Nephron (organoid): ENCODE results near the gene GRM5.
A peak's percentile ranks its signal among the peaks of the same experiment; 100 is the strongest.
"Not testable (repeated sequence)": the region's sequence is repeated elsewhere in the genome, so short reads cannot be mapped to it uniquely, and the experiment has no call there.

Experiments
- H3K27ac Mint-ChIP-seq, 3 experiments: 2 replicates each; pipeline ENCODE4 v1.8.0; 2020; ENCODE audit warnings: mixed read lengths in 3 of 3, mild to moderate bottlenecking in 2 of 3, moderate library complexity in 1 of 3
- H3K27me3 Mint-ChIP-seq: 2 replicates; pipeline ENCODE4 v1.8.0; 2021; ENCODE audit warnings: low read depth, mild to moderate bottlenecking, moderate library complexity, mixed read lengths
- H3K36me3 Mint-ChIP-seq: 2 replicates; pipeline ENCODE4 v1.8.0; 2020; ENCODE audit warnings: low read depth, mixed read lengths
- H3K4me1 Mint-ChIP-seq: 2 replicates; pipeline ENCODE4 v1.8.0; 2020; ENCODE audit warnings: mixed read lengths
- H3K4me3 Mint-ChIP-seq, 3 experiments: 2 replicates each; pipeline ENCODE4 v1.8.0; 2020; ENCODE audit warnings: mild to moderate bottlenecking in 3 of 3, mixed read lengths in 3 of 3, moderate library complexity in 2 of 3
- H3K9me3 Mint-ChIP-seq: 2 replicates; pipeline ENCODE4 v1.8.0; 2020; ENCODE audit warnings: mixed read lengths
- TF ChIP-seq, protein P1 (sequence below), 3 experiments: fragments of 200-600 bp; sonication (generic); IDR thresholded peaks; one replicate each; pipeline ENCODE4 v1.5.0; 2021; ENCODE audit warnings: antibody characterized with exemption in 3 of 3; ENCODE audit not compliant: unreplicated experiment in 3 of 3

Gene GRM5

DNA sequence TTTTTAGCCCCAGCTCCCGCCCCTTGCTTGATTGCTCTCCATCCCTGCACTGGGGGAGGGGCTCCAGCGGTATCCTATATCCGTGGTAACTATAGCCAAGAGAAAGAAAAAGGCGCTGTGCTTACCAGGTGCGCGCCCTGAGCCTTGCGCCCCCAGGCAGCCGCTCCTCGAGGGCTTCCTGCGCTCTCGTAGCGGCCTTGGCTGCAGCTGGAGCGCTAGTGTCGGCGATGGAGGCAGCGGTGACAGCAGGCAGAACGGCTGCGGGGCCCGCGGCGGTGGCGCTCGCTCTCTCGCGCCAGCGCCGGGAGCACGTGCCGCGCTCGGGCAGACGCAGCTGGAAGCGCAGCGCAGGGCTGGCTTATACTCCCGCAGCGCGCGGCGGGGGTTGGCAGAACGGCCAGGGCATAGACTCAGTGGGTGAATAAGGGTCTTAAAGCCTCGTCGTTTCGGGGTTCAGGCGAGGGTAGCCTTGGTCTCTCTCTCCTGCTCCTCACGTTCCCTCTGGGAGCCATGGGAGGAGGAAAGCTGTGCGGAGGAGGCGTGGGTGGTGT, at the start of gene GRM5:
TSS of gene GRM5 (minus strand) at position 332 of the 551 bp plus-strand sequence. CDS start 18,110 bp downstream, outside the sequence.
- Mint-ChIP-seq H3K4me3 (peak within 1 kb of the TSS; percentile 34 to 57 (median 50)), H3K27me3 (peaks cover 72% of the 10 kb centered on the region)
- H3K4me1 Mint-ChIP-seq, H3K9me3 Mint-ChIP-seq, H3K27ac Mint-ChIP-seq, H3K36me3 Mint-ChIP-seq: not testable (repeated sequence)

DNA sequence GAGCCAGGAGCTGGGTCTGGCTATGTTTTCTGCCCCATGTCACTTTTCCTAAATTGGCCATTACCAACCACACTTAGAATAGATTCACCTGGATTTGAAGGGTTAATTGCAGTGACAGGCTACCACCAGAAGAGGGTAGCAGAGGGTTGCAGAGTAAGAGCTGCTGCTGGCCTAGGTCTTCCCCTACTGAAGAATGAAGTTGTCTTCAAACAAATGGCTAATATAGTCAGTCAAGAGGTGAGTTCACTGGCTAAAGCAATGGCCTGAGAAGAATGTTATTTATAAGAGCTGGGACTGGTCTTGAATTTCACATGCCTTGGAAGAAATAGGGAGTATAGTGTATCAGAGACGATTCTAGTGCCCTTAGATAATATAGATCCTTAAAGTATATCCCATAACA, 32.2 kb upstream of the GRM5 start:
- H3K4me3 Mint-ChIP-seq, H3K9me3 Mint-ChIP-seq, H3K4me1 Mint-ChIP-seq, H3K27ac Mint-ChIP-seq, H3K36me3 Mint-ChIP-seq, H3K27me3 Mint-ChIP-seq: not testable (repeated sequence)
- TF ChIP-seq, protein P1, sequence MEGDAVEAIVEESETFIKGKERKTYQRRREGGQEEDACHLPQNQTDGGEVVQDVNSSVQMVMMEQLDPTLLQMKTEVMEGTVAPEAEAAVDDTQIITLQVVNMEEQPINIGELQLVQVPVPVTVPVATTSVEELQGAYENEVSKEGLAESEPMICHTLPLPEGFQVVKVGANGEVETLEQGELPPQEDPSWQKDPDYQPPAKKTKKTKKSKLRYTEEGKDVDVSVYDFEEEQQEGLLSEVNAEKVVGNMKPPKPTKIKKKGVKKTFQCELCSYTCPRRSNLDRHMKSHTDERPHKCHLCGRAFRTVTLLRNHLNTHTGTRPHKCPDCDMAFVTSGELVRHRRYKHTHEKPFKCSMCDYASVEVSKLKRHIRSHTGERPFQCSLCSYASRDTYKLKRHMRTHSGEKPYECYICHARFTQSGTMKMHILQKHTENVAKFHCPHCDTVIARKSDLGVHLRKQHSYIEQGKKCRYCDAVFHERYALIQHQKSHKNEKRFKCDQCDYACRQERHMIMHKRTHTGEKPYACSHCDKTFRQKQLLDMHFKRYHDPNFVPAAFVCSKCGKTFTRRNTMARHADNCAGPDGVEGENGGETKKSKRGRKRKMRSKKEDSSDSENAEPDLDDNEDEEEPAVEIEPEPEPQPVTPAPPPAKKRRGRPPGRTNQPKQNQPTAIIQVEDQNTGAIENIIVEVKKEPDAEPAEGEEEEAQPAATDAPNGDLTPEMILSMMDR (IDR thresholded peaks at IDR 0.05; ENCODE audit: unreplicated experiment in 3 of 3), result peak; percentile 58 to 72 (median 68)

DNA sequence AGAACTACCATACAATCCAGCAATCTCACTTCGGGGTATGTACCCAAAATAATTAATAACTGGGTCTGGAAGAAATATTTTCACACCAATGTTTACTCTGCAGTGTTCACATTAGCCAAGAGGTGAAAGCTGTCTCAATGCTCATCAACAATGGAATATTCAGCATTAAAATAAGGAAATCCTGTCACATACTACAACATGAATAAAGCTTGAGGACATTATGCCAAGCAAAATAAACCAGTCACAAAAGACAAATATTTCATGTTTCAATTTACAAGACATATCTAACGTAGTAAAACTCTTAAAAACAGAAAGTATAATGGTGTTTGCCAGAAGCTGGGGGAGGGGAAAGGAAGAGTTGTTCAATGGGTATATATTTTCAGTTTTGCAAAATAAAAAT, 28.0 kb upstream of the GRM5 start:
- not testable (repeated sequence) for H3K27ac Mint-ChIP-seq, H3K4me1 Mint-ChIP-seq, H3K27me3 Mint-ChIP-seq, H3K36me3 Mint-ChIP-seq, H3K4me3 Mint-ChIP-seq
- peaks cover 14% of the 10 kb centered on the region for H3K9me3 Mint-ChIP-seq

DNA sequence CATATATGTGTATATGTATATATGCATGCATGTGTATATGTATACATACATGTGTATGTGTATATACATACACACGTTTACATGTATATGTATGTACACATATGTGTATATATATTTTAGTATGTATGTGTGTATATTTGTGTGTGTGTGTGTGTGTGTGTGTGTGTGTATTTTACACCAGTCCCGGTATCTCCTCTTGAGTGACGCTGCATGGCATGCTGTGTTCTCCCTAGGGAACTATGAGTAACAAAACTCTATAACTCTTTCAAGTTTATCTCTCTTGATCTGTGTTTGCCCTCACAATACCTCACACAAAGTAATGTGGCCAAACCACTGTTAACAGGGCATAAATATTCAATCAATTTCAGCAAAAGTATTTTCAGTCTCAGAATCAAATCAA, 19.2 kb upstream of the GRM5 start:
- H3K9me3 Mint-ChIP-seq, result peaks cover 12% of the 10 kb centered on the region
- not testable (repeated sequence) for H3K27me3 Mint-ChIP-seq, H3K4me1 Mint-ChIP-seq, H3K36me3 Mint-ChIP-seq, H3K4me3 Mint-ChIP-seq
- peak overlapping the region in 1 of 3 experiments; percentile 30 for H3K27ac Mint-ChIP-seq

DNA sequence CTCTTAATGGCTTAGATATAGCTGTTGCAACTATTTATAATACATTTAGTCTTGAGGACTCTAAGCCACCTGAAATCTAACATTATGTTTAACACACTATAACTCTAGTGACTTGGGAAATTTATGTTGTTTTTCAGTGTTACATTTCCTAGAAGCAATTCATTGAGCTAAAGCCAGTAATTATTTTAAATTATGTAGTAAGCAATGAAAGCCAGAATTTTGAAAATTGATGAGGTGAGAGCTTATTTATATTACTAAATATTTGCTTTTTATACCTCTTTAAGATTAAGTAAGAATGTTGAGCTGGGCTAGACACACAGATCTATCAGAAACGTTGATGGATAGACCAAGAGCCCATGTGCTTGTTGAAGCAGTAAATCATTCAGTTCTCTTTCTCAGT, 5.1 kb upstream of the GRM5 start:
- not testable (repeated sequence) for H3K4me3 Mint-ChIP-seq, H3K9me3 Mint-ChIP-seq, H3K36me3 Mint-ChIP-seq, H3K4me1 Mint-ChIP-seq, H3K27ac Mint-ChIP-seq
- peaks cover 29% of the 10 kb centered on the region for H3K27me3 Mint-ChIP-seq

DNA sequence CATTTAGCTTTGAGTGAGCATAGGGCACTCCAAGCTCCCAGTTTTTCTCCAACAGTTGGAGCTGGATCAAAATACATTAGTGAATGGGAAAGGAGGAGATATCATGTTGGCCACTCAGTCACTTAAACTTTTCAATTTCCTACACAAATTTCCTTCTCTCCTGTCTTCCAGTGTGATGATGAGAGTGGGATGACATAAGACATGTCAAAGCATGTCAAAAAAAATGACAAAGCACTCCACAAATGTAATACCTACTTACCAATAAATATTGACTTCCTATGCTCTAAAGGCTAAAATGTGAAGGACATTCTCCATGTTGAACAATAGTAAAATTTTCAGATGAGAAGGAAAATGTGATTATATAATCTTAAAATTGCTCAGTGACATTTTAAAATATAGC, 1.5 kb upstream of the GRM5 start:
- TF ChIP-seq, protein P1 (IDR thresholded peaks at IDR 0.05; ENCODE audit: unreplicated experiment in 3 of 3), result no peak
- Mint-ChIP-seq H3K4me1 (no peaks in the 10 kb centered on the region), H3K4me3 (no peak overlapping the region), H3K9me3 (no peaks in the 10 kb centered on the region), H3K27me3 (peaks cover 64% of the 10 kb centered on the region), H3K36me3 (no peaks in the 10 kb centered on the region), H3K27ac (no peak overlapping the region)

DNA sequence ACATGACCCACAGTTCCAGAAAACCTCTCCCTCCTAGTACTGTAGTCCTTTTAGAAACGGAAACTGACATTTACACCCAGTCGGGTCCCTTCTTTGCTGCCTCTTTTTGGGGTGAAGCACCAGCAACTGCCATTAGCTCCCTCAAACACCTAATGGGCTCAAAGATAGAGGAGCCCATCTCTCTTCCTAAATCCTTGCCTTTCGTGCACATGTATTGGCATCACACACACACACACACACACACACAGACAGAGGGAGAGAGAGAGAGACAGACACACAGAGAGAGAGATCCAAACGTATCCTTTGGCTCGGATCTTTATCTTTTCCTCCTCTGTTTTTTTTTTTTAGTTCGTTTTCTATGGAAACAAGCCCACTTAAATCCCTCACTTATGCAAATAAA, 716 bp downstream of the GRM5 start:
- H3K36me3 Mint-ChIP-seq, result no peaks in the 10 kb centered on the region
- H3K4me1 Mint-ChIP-seq, result no peaks in the 10 kb centered on the region
- peaks cover 72% of the 10 kb centered on the region for H3K27me3 Mint-ChIP-seq
- H3K9me3 Mint-ChIP-seq, result no peaks in the 10 kb centered on the region
- H3K4me3 Mint-ChIP-seq, result peak overlapping the region in 1 of 3 experiments; percentile 50
- no peak overlapping the region for H3K27ac Mint-ChIP-seq
- TF ChIP-seq, protein P1 (IDR thresholded peaks at IDR 0.05; ENCODE audit: unreplicated experiment in 3 of 3), result no peak

DNA sequence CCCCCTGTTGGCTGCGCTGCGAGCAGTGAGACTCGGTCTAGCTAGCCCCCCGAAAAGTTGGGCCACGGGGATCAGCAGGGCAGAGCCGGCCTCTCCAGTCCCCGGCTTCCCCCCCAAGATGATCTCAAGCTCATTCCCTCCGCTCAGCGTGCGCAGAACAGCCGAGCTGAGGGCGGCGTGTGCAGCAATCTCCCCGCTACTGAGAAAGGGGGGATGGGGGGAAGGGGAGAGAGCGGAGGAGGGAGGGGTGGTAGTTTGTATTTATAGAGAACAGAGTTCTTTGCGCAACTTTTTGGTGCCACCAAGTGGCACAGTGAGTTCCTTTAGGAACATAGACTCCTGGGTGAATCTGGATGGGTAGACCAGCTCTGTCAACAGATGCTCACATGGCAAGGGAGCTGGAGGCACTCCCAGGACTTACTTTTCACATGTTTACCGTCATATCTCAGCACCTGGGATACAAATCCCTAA, 2.3 kb downstream of the GRM5 start:
- H3K27ac Mint-ChIP-seq, H3K4me3 Mint-ChIP-seq, H3K9me3 Mint-ChIP-seq, H3K36me3 Mint-ChIP-seq, H3K4me1 Mint-ChIP-seq: not testable (repeated sequence)
- H3K27me3 Mint-ChIP-seq, result peaks cover 67% of the 10 kb centered on the region

DNA sequence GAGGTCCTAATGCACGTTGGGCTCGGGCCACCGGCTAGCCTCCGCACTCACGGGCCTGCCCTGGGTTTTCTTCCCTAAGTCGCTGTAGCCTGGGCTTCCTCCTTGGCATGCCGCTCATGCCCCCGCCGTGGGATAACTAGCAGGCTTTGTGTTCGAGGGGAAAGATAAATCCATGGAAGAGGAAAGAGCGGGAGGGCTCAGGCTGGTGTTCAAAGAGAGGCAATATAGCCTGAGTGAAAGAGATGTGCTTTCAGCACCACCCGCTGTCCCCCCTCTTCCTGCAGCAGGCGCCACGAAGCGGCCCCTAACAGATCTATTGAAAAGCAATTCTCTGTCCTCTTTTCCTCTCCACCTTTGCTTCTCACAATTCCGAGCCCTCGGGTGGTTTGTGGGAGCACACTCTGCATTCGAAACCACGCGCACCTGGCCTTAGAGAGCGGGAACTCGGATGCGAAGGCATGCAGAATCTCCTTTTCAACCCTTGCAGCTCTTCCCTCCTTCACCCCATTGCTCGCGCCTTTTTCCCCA, 2.9 kb downstream of the GRM5 start:
- not testable (repeated sequence) for H3K36me3 Mint-ChIP-seq, H3K27ac Mint-ChIP-seq, H3K9me3 Mint-ChIP-seq, H3K4me1 Mint-ChIP-seq
- H3K27me3 Mint-ChIP-seq, result peaks cover 66% of the 10 kb centered on the region
- H3K4me3 Mint-ChIP-seq, result peak overlapping the region in 2 of 3 experiments; percentile 38 to 48

DNA sequence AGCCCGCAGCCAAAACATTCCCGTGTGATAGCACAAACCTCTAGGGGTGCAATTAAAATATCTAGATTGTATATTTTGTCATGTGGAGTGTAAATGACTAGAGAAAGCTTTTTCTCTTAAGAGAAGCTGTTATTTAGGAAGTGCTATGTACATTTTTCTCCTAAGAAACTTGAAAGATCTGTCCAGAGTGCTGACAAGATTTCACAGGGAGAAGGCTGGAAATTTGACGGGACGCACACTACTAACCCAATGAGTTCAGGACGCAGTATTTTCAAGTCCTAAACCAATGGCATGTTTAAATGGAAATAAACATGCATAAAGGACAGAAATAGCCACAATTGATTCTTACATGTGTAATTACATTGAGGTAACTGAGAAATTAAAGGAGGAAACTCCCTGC, 3.9 kb downstream of the GRM5 start:
- not testable (repeated sequence) for H3K27ac Mint-ChIP-seq, H3K4me3 Mint-ChIP-seq, H3K36me3 Mint-ChIP-seq, H3K4me1 Mint-ChIP-seq, H3K9me3 Mint-ChIP-seq
- peaks cover 57% of the 10 kb centered on the region for H3K27me3 Mint-ChIP-seq

DNA sequence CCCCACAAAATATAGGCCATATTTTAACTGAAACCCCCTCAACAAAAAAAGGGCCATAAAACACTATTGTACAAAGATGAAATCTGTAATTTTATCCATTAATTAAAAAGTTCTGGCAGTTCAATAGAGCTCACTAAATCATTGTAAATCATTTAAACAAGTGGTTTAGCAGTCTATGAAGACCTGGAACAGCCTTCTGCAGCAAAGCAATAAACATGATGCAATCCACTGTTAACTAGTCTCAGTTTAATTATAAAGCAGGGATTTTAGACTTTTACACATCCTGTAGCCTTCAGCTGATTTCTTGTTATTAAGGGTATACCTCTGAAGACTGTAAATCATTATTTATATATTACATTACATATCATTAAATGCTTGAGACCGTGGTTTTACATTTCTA, 8.4 kb downstream of the GRM5 start:
- not testable (repeated sequence) for H3K27ac Mint-ChIP-seq, H3K4me1 Mint-ChIP-seq, H3K36me3 Mint-ChIP-seq, H3K9me3 Mint-ChIP-seq, H3K4me3 Mint-ChIP-seq
- H3K27me3 Mint-ChIP-seq, result peaks cover 19% of the 10 kb centered on the region
